G401.6 (cell line): Measurements from ENCODE around the gene ME1.
"Not testable (repeated sequence)": the region's sequence is repeated elsewhere in the genome, so short reads cannot be mapped to it uniquely, and the experiment has no call there.

Experiments used
- FAIRE-seq: peaks from 2 replicates; lab custom pipeline; 2012; peaks lifted over from hg19 to GRCh38; lab: Jason Lieb, UNC

ME1 gene

GRCh38 chr6:83430611-83431544 is at the start of gene ME1:
ME1 (minus strand) TSS chr6:83431051; CDS start chr6:83430954, 97 bp downstream.
- FAIRE-seq = no peak

GRCh38 chr6:83480470-83480869 is 49.6 kb upstream of the ME1 start:
- FAIRE-seq = no peak

GRCh38 chr6:83479389-83479788 is 48.5 kb upstream of the ME1 start:
- FAIRE-seq = no peak

GRCh38 chr6:83476971-83477370 is 46.1 kb upstream of the ME1 start:
- no peak for FAIRE-seq

- no peak for FAIRE-seq
Measured at GRCh38 chr6:83474309-83474708, 43.5 kb upstream of the ME1 start.

- FAIRE-seq = no peak
Measured at GRCh38 chr6:83472767-83473166, 41.9 kb upstream of the ME1 start.

- FAIRE-seq = no peak
Measured at GRCh38 chr6:83470587-83470986, 39.7 kb upstream of the ME1 start.

GRCh38 chr6:83470001-83470400 is 39.1 kb upstream of the ME1 start:
- no peak for FAIRE-seq

GRCh38 chr6:83467620-83468036 is 36.8 kb upstream of the ME1 start:
- no peak for FAIRE-seq

GRCh38 chr6:83466328-83466727 is 35.5 kb upstream of the ME1 start:
- no peak for FAIRE-seq

GRCh38 chr6:83464381-83465140 is 33.7 kb upstream of the ME1 start:
- no peak for FAIRE-seq

GRCh38 chr6:83463886-83464285 is 33.0 kb upstream of the ME1 start:
- FAIRE-seq = no peak

GRCh38 chr6:83462524-83462923 is 31.7 kb upstream of the ME1 start:
- FAIRE-seq = no peak

GRCh38 chr6:83461438-83461837 is 30.6 kb upstream of the ME1 start:
- no peak for FAIRE-seq

GRCh38 chr6:83459663-83460062 is 28.8 kb upstream of the ME1 start:
- no peak for FAIRE-seq

- not testable (repeated sequence) for FAIRE-seq
Measured at GRCh38 chr6:83450015-83450414, 19.2 kb upstream of the ME1 start.

- not testable (repeated sequence) for FAIRE-seq
Measured at GRCh38 chr6:83444086-83444699, 13.3 kb upstream of the ME1 start.

- FAIRE-seq = no peak
Measured at GRCh38 chr6:83443516-83443915, 12.7 kb upstream of the ME1 start.

GRCh38 chr6:83442752-83443151 is 11.9 kb upstream of the ME1 start:
- no peak for FAIRE-seq

- no peak for FAIRE-seq
Measured at GRCh38 chr6:83439201-83439600, 8.3 kb upstream of the ME1 start.

- FAIRE-seq = no peak
Measured at GRCh38 chr6:83436674-83437073, 5.8 kb upstream of the ME1 start.

- no peak for FAIRE-seq
Measured at GRCh38 chr6:83433177-83433576, 2.3 kb upstream of the ME1 start.

GRCh38 chr6:83432636-83433035 is 1.8 kb upstream of the ME1 start:
- FAIRE-seq = no peak
